Gastrocnemius medialis (tissue), 4 donors: ENCODE data around the gene APBA2.

Source experiments
- CTCF ChIP-seq, 5 experiments: fragments of 450-650 bp in 3 of 5; fragments of 200-600 bp in 2 of 5; sonication (generic) in 2 of 5; IDR thresholded peaks in 4 of 5; conservative IDR thresholded peaks in 1 of 5; 1 replicate in 4 of 5; 2 replicates in 1 of 5; pipeline ENCODE4 v1.5.1; 2016 to 2019; ENCODE audit warnings: antibody characterized with exemption in 5 of 5, mild to moderate bottlenecking in 3 of 5, moderate library complexity in 3 of 5
- POLR2A ChIP-seq, 2 donors: fragments of 450-650 bp; IDR thresholded peaks; one replicate each; pipeline ENCODE4 v1.6.1; 2017; ENCODE audit warnings: antibody characterized with exemption in 2 of 2, mild to moderate bottlenecking in 2 of 2, moderate library complexity in 2 of 2

GRCh38 chr15:29110733-29111132 lies 225.0 kb downstream of the APBA2 start:
- TF ChIP-seq CTCF (IDR thresholded peaks at IDR 0.05 in 4 of 5, conservative IDR thresholded peaks at IDR 0.05 in 1 of 5) (no peak), POLR2A (IDR thresholded peaks at IDR 0.05) (no peak)
